Muscle of arm (tissue), 12 donors: ENCODE data around the gene FGF22. TPM values are rescaled to one million over a fixed set of nuclear protein-coding genes. Genes with fewer than 3 reads are reported as not detected.

Experiments used
- DNase-seq: peaks from one replicate; pipeline ENCODE4 v3.0.0-alpha.2; 2013
- polyA plus RNA-seq, 12 donors: library from polyadenylated mRNA; unstranded; fragments of 120-200 nt; gene quantifications; one replicate each; pipeline ENCODE4 v1.2.1, GENCODE V29; 2013; ENCODE audit not compliant: insufficient read length in 12 of 12

Gene FGF22
- polyA plus RNA-seq, 12 donors: 0.09 to 0.21 (median 0.16) TPM; not detected in 8

- no peak for DNase-seq
Measured at GRCh38 chr19:641702-642101, 2.0 kb downstream of the FGF22 start.

- DNase-seq: no peak
Measured at GRCh38 chr19:642767-643727, 3.4 kb downstream of the FGF22 start.

- DNase-seq: no peak
Measured at GRCh38 chr19:643736-644135, 4.1 kb downstream of the FGF22 start.

GRCh38 chr19:644363-644762 is 4.7 kb downstream of the FGF22 start:
- DNase-seq: no peak

GRCh38 chr19:644789-645188 is 5.1 kb downstream of the FGF22 start:
- no peak for DNase-seq

- DNase-seq: no peak
Measured at GRCh38 chr19:645912-646778, 6.5 kb downstream of the FGF22 start.

- DNase-seq: no peak
Measured at GRCh38 chr19:646779-647565, 7.3 kb downstream of the FGF22 start.

- no peak for DNase-seq
Measured at GRCh38 chr19:647566-648284, 8.0 kb downstream of the FGF22 start.

GRCh38 chr19:648305-648704 is 8.6 kb downstream of the FGF22 start:
- DNase-seq: no peak

- no peak for DNase-seq
Measured at GRCh38 chr19:648904-649801, 9.5 kb downstream of the FGF22 start.

- DNase-seq: no peak
Measured at GRCh38 chr19:650121-650520, 10.4 kb downstream of the FGF22 start.

- no peak for DNase-seq
Measured at GRCh38 chr19:651114-651818, 11.6 kb downstream of the FGF22 start.

- DNase-seq: no peak
Measured at GRCh38 chr19:651991-652390, 12.3 kb downstream of the FGF22 start.

GRCh38 chr19:652467-653389 is 13.0 kb downstream of the FGF22 start:
- DNase-seq: no peak

- no peak for DNase-seq
Measured at GRCh38 chr19:653425-653824, 13.7 kb downstream of the FGF22 start.

- DNase-seq: no peak
Measured at GRCh38 chr19:655691-656090, 16.0 kb downstream of the FGF22 start.

GRCh38 chr19:656751-657559 is 17.3 kb downstream of the FGF22 start:
- DNase-seq: no peak
